HG03342 (cell line): Measurements from ENCODE around the gene GAPVD1.

Source experiments
- ATAC-seq: cut with Tn5 transposase; IDR thresholded peaks from one replicate; pipeline ENCODE4 v1.9.1; 2021; ENCODE audit warnings: mild to moderate bottlenecking, moderate library complexity; ENCODE audit not compliant: unreplicated experiment

The GAPVD1 gene

DNA sequence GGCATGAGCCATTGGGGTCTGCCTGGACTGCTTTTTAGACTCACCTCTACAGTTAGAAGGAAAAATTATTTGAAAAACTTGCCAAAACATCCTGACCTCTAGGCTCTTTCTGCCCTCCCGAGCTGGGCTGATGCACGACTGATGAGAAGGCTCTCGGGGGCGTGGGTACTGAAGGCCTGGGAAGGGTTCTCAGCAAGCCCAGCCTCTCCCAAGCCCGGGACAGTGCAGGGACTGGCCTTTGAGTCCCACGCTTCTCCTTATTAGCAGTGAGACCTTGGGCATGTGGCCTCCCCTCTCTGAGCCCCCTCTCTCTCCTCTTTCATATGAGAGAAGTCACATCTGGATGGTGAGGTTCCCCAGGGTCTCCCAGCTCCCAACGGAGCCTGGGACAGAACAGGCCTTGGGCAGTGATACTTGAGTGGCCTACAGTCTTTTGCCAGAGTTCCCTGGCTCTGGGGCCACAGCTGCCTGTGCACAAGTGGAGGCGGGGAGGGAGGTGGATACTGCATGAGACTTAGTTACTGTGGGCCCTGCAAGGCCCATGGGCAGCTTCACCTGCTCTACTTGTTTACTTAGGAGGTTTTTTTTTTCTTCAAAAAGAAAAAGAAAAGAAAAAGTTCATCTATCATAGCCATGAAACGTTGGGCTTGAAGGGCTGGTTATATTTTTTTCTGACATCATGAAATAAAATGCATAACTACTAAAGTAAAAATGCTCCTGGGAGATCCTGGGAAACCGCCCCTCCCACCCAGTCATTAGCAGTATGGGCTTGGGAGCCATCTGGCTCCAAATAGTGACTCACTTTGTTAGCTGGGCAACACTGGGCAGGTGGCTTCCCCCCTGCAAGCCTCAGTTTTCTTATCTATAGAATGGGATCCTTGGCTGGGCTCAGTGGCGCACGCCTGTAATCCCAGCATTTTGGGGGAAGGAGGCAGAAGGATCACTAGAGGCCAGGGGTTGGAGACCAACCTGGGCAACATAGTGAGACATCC, 139.4 kb downstream of the GAPVD1 start:
- ATAC-seq: no peak

DNA sequence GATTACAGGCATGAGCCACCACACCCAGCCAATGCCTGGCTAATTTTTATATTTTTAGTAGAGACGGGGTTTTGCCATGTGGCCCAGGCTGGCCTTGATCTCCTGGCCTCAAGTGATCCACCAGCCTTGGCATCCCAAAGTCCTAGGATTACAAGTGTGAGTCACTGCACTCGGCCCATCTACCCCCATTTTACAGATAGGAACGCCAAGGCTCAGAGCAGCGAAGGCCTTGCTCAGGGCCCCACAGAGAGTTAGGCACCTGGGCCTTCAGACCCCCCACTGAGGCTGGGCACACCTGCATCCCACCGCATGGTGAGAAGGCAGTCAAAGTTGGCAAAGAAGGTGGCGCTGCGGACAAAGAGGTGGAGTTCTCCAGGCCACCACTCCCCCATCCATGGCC, 143.1 kb downstream of the GAPVD1 start:
- ATAC-seq: no peak

DNA sequence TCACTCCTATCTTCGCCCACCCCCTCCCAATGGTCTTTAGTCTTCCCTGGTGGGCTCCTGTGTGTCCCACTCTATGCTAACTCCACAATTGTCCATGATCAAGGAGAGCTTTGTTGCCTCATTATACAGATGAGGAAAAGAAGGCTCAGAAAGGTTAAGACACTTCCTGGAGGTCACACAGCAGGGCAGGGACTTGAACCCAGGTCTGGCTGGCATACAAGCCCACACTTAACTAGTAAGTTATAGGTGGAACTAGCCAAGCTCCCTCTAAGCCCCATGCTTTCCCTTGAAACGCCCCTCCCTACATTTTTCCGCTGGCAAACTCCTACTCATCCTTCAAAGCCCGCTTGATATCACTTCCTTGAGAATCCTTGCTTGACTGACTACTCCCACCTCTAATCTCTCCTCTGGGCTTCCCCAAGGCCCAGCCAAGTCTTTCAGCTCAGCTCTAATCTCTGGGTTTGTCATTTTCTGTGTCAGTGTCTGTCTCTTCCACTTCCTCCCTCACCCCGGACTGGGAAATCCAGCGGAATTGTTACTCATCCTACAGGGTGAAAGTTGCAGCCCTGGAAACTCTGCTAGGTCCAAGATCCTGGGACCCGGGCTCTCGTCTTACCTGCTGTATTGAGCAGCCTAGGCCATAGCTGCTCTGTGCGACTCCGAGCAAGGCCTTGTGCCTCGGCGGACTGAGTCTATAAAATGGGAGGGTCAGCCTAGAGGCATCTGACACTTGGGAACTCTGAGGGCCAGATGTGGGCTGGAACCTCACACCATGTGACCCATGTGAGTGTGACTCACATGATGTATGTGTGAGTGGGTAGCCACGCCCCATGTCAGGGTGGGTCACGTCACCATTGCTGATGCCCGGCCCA, 144.5 kb downstream of the GAPVD1 start:
- no peak for ATAC-seq

DNA sequence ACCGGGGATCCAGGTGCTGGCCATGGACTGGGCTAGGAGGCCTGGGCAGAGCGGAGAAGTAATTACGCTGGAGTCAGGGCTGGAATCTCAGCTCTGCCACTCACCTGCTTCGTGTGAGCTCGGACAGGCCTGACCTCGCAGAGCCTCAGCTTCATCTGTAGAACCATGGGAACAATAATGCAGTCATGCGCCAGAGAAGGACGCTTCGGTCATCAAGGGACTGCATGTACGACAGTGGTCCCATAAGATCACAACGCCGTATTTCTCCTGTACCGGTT, 145.1 kb downstream of the GAPVD1 start:
- ATAC-seq: no peak

DNA sequence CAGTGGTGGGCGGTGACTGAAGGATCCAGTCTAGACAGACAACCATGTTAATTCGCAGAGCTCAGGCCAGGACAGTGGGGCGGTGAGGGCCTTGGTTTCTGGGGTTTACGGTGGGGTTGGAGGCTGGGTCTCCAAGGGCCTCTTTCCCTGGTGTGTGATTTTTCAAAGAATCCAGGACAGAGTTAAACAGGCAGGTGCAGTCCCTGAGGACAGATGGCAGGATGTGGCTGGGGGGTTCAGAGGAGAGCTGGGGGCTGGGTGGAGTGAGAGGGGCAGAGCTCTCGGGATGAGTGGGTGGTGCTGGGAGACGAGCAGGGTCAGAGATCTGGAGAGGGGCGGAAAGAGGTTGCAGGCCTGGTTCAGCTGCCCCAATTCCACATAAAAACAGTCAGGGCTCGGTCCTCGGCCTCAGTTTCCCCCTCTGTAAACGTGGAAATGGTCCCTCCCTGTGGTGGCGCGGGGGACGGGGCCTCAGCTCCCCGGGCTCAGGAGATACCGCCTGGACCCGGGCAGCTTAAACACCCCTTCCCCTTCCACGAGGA, 145.9 kb downstream of the GAPVD1 start:
- peak; percentile 14 for ATAC-seq

DNA sequence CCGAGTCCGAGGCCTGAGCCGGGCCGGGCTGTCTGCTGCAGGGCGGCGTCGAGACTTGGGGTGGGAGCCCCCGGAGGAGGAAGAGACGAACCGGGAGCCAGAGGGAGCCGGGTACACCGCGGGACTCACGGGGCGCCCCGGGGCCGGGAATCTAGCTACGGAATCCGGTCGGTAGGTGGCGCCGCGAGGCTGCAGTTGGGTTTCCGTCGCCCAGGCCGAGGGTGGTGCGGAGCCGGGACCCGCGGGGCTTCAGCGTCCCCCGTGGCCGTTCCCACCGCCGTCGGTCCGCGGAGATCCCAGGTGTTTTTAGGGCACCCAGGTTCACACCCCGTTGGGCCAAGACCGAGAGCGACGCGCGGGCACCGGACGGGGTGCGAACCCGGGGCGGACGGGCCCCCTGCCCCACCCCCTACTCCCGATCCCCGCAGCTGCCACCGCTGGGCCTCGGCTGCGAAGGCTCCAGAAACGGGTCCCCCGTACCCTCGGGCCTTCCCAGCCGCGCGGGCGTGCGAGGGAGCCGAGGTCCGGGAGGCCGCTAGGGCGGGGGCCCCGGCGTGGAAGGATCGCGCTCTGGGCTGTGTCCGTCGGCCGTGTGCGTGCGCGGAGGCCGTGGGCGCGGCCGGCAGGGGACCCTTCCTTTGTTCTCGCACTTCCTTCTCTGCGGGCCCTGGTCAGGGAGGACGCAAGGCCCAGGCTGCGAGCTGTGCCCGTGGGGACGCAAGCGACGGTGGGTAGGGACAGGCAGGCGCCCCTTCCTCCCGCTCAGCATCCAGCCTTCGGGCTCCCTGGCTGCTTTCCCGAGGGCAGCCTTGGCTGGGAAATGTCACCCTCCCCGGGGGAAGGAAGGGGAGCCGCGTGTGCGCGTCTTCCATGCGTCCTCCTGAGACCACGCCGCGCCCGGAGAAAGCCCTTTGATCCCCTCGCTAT, 146.6 kb downstream of the GAPVD1 start:
- peak; percentile 61 for ATAC-seq

DNA sequence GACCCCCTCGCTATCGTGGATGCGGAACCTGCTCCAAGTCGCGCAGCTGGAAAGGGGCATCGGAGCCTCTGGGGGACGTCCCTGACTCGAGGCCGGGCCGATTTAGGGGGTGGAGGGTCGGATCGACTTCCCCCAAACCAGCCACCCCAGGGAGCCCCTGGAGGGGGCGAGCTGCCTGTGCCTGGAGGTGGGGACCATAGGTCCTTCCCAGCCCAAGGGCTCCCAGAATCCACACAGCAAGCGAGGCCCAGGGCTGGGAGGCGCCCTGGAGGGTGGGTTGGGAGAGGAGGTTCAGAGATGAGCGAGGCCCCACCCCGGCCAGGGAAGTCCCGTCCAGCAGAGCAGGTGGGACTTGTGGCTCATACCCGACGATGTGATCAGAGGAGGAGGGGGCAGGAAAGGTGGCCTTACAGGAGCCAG, 147.6 kb downstream of the GAPVD1 start:
- no peak for ATAC-seq

- ATAC-seq: no peak
These were observed 148.3 kb downstream of the GAPVD1 start for GRCh38 chr9:125409637-125410521.

- ATAC-seq: no peak
These were observed 148.9 kb downstream of the GAPVD1 start for GRCh38 chr9:125410522-125410894.

DNA sequence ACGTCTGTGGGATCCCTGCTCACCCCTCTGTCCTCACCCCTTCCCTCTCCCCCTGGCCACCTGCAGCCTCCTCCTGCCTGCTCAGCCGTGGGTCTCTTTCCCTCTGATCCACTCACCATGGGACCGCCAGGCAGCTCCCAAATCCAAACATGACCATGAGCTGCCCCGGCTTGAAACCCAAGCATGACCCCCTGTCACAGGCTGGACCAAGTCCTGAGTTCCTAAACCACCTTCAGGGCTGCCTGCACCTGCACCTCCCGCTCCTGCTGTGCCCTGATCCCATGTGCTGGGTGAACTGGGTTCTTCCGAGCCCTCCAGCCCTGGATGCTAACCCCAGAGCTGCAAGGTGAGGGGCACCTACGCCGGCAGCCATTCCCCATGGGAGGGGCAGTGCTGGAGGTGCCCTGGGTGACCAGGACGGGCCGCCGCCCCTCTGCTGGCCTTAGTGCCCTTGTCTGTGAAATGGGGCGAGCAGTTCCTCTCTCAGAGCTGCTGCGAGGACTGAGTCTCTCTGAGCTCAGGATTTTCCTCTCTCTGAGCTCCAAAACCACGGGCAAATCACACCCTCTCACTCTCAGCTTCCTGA, 149.6 kb downstream of the GAPVD1 start:
- ATAC-seq: no peak

- no peak for ATAC-seq
These were observed 150.5 kb downstream of the GAPVD1 start for GRCh38 chr9:125412166-125412565.

DNA sequence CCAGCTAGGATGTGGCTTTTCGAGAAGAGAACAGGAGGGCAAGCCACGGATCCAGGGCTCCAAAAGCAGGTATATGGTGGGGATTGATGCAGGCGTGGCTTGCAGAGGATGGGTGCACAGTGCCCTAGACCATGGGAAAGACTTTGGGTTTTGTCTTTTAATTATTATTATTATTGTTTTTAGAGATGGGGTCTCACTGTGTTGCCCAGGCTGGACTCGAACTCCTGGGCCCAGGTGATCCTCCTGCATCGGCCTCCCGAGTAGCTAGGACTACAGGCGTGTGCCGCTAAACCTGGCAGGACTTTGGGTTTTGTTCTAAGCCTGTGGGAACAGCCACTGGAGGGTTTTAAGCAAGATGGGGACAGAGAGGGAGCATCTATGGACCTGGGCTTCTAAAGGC, 152.0 kb downstream of the GAPVD1 start:
- ATAC-seq: no peak

- ATAC-seq: no peak
These were observed 154.2 kb downstream of the GAPVD1 start for GRCh38 chr9:125415583-125416460.

DNA sequence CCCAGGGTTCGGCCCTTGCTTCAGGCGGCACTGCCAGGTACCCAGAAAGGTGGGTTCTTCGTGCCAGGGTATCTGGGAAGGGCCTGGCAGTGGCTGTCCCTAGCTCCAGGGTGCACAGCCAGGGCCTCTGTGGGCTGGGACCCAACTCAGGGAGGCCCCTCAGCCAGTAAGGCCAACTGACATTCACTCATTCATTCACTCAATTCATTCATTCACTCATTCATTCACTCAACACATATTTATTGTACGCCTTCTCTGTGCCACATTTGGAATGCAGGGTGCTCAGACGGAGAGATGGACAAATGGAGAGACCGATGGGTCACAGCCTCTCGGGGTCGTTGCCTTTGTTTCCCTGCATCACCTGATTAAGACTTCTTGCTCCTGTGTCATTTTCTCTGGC, 154.9 kb downstream of the GAPVD1 start:
- ATAC-seq: no peak
